Measurements from ENCODE around the gene FAM53A. TPM values are rescaled to one million over a fixed set of nuclear protein-coding genes. Genes with fewer than 3 reads are reported as not detected.

FAM53A gene
- polyA plus RNA-seq, 2 donors, result 1.2 to 1.3 TPM

DNA sequence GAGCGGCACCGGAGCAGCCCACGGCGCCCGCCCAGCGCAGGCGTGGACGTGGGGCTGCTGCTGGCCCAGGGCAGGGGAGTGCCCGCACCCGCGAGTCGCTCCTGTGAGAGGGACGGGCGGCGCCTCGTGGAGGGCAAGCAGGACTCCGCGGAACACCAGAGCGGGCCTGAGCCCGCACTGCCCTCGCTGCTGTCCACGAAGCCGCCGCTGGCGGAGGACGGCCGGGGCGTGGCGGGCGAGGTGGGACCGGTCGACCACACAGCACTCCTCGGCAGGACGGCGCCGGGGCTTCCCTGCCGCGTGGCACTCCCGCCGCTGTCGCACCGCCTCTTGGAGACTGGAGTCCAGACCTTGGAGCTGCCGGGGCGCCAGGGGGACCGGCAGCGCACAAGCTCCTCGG is 29.0 kb downstream of the FAM53A start:
- Histone ChIP-seq H3K9me3 (ENCODE audit: control insufficient read depth in 2 of 2, insufficient read depth in 1 of 2, low read depth in 1 of 2, low read length in 1 of 2) (peaks cover 0 to 8% of the 10 kb centered on the region in 2 donors), H3K4me1 (ENCODE audit: control insufficient read depth in 2 of 2, insufficient read depth in 2 of 2, low read length in 1 of 2) (peaks cover 0 to 6% of the 10 kb centered on the region in 2 donors), H3K27me3 (ENCODE audit: control insufficient read depth in 1 of 2, insufficient read depth in 2 of 2, low read length in 2 of 2) (no peaks in the 10 kb centered on the region), H3K4me3 (ENCODE audit: low read depth in 1 of 2, low read length in 2 of 2) (no peak overlapping the region), H3K27ac (ENCODE audit: low read depth in 2 of 2, low read length in 1 of 2) (no peak overlapping the region), H3K36me3 (ENCODE audit: control insufficient read depth in 2 of 2, insufficient read depth in 2 of 2, low read length in 1 of 2) (peaks cover 0 to 2% of the 10 kb centered on the region in 2 donors)
- WGBS, 2 donors, result 94 to 95% methylated on average over 43 to 47 of the region's 47 CpGs

DNA sequence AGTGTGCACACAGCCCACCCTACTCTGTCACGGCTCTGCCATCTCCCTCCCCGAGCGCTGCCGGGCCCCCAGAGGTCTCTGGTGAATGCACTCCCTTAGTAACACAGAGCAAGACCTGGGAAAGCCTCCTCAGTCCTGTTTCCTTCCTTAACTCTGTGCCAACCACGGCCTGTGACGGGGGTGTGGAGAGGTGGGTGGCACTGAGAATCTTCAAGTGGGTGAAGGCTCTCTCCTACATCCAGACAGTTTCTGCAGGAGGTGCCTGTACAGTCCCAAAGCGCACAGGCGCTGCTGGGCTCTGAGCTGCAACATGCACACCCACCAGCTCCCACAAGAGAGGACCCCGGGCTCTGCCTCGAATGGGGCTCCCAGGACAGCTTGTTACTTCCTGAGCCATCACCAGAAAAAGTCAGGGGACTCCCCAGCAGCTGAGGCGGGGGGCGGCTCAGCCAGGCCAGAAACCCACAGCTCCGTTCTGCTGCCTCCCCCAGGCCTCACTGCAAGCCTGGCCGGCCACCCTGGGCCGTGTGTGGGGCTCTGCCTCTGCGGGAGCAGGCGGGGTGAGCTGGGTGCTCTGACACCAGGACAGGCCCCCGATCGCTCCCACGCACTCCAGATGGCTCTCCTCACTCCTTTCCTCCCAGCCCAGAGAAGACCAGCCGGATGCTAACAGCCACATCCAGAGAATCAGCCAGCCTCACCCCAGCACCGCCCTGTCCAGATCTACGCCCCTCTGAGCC is 29.7 kb downstream of the FAM53A start:
- Histone ChIP-seq H3K36me3 (ENCODE audit: control insufficient read depth in 2 of 2, insufficient read depth in 2 of 2, low read length in 1 of 2) (peaks cover 0 to 2% of the 10 kb centered on the region in 2 donors), H3K27ac (ENCODE audit: low read depth in 2 of 2, low read length in 1 of 2) (no peak overlapping the region), H3K4me3 (ENCODE audit: low read depth in 1 of 2, low read length in 2 of 2) (no peak overlapping the region), H3K9me3 (ENCODE audit: control insufficient read depth in 2 of 2, insufficient read depth in 1 of 2, low read depth in 1 of 2, low read length in 1 of 2) (peaks cover 0 to 9% of the 10 kb centered on the region in 2 donors), H3K27me3 (ENCODE audit: control insufficient read depth in 1 of 2, insufficient read depth in 2 of 2, low read length in 2 of 2) (no peaks in the 10 kb centered on the region), H3K4me1 (ENCODE audit: control insufficient read depth in 2 of 2, insufficient read depth in 2 of 2, low read length in 1 of 2) (peaks cover 0 to 6% of the 10 kb centered on the region in 2 donors)
- 80 to 87% methylated on average over 23 of the region's 23 CpGs for WGBS, 2 donors

DNA sequence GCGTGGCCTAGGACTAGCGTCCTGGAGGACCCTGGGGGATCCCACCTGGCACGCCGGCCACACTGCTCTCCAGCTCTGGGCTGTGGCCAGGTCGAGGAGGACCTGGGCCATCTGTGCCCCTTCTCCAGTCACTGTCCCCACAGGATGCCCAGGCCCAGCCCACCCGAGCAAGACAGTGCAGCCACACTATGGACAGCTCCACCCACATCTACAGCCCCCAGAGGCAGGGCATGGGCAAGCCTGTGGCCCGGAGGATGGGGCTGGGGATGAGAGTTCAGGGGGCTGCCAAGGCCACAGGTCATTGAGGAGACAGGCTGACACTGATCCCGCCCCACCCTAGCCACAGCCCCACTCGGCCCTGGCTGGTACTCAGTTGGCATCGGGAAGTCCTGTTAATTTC is 30.3 kb downstream of the FAM53A start:
- H3K36me3 ChIP-seq (ENCODE audit: control insufficient read depth in 2 of 2, insufficient read depth in 2 of 2, low read length in 1 of 2), result peaks cover 0 to 2% of the 10 kb centered on the region in 2 donors
- H3K4me1 ChIP-seq (ENCODE audit: control insufficient read depth in 2 of 2, insufficient read depth in 2 of 2, low read length in 1 of 2), result peaks cover 0 to 6% of the 10 kb centered on the region in 2 donors
- H3K27me3 ChIP-seq (ENCODE audit: control insufficient read depth in 1 of 2, insufficient read depth in 2 of 2, low read length in 2 of 2), result no peaks in the 10 kb centered on the region
- no peak overlapping the region for H3K4me3 ChIP-seq (ENCODE audit: low read depth in 1 of 2, low read length in 2 of 2)
- H3K27ac ChIP-seq (ENCODE audit: low read depth in 2 of 2, low read length in 1 of 2), result no peak overlapping the region
- WGBS, 2 donors, result 88 to 89% methylated on average over 10 of the region's 10 CpGs
- peaks cover 0 to 9% of the 10 kb centered on the region in 2 donors for H3K9me3 ChIP-seq (ENCODE audit: control insufficient read depth in 2 of 2, insufficient read depth in 1 of 2, low read depth in 1 of 2, low read length in 1 of 2)

DNA sequence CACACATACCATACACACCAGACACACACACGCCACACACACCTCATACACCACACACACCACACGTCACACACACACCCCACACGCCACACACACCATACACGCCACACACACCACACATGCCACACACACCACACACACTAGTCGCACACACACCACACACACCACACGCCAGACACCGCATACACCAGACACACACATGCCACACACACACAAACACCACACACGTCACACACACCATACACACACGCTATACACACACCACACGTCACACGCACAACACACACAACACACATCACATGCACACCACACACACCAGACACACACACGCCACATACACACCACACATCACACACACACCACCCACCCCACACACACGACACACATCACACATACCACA is 32.0 kb downstream of the FAM53A start:
- H3K9me3 ChIP-seq (ENCODE audit: control insufficient read depth in 2 of 2, insufficient read depth in 1 of 2, low read depth in 1 of 2, low read length in 1 of 2), result peaks cover 0 to 9% of the 10 kb centered on the region in 2 donors
- 97 to 99% methylated on average over 13 of the region's 13 CpGs for WGBS, 2 donors
- H3K4me1 ChIP-seq (ENCODE audit: control insufficient read depth in 2 of 2, insufficient read depth in 2 of 2, low read length in 1 of 2), result peaks cover 0 to 6% of the 10 kb centered on the region in 2 donors
- no peaks in the 10 kb centered on the region for H3K27me3 ChIP-seq (ENCODE audit: control insufficient read depth in 1 of 2, insufficient read depth in 2 of 2, low read length in 2 of 2)
- no peak overlapping the region for H3K27ac ChIP-seq (ENCODE audit: low read depth in 2 of 2, low read length in 1 of 2)
- H3K4me3 ChIP-seq (ENCODE audit: low read depth in 1 of 2, low read length in 2 of 2), result no peak overlapping the region
- peaks cover 0 to 2% of the 10 kb centered on the region in 2 donors for H3K36me3 ChIP-seq (ENCODE audit: control insufficient read depth in 2 of 2, insufficient read depth in 2 of 2, low read length in 1 of 2)

DNA sequence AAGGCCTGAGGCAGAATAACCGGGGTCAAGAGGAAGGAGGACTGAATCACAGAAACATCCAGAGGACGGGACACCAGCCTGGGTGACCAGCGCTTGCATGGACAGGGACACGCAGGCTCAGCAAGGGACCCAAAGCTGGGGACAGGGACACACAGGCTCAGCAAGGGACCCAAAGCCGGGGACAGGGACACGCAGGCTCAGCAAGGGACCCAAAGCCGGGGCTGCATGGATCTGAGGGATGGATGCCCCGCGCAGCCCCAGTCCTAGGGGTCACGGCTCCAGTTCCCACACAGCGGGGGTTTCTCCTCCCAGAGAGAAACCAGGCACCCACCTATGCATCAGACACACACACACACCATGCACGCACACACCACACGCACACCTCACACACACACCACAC is 32.5 kb downstream of the FAM53A start:
- H3K9me3 ChIP-seq (ENCODE audit: control insufficient read depth in 2 of 2, insufficient read depth in 1 of 2, low read depth in 1 of 2, low read length in 1 of 2), result peaks cover 0 to 9% of the 10 kb centered on the region in 2 donors
- no peak overlapping the region for H3K27ac ChIP-seq (ENCODE audit: low read depth in 2 of 2, low read length in 1 of 2)
- WGBS, 2 donors, result 97 to 100% methylated on average over 12 to 13 of the region's 13 CpGs

DNA sequence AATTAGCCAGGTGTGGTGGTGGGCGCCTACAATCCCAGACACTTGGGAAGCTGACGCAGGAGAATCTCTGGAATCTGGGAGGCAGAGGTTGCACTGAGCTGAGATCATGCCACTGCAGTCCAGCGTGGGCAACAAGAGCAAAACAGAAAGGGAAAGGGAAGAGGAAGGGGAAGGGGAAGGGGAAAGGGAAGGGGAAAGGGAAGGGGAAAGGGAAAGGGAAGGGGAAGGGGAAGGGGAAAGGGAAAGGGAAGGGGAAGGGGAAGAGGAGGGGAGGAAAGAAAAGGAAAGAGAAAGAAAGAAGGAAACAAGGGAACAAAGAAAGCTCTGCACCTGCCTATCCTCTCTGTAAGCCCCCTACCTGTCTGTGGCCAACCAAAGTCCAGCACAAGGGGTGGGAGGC is 35.2 kb downstream of the FAM53A start:
- Histone ChIP-seq H3K9me3 (ENCODE audit: control insufficient read depth in 2 of 2, insufficient read depth in 1 of 2, low read depth in 1 of 2, low read length in 1 of 2) (peaks cover 0 to 9% of the 10 kb centered on the region in 2 donors), H3K4me1 (ENCODE audit: control insufficient read depth in 2 of 2, insufficient read depth in 2 of 2, low read length in 1 of 2) (peaks cover 0 to 14% of the 10 kb centered on the region in 2 donors), H3K4me3 (ENCODE audit: low read depth in 1 of 2, low read length in 2 of 2) (no peak overlapping the region), H3K27ac (ENCODE audit: low read depth in 2 of 2, low read length in 1 of 2) (no peak overlapping the region), H3K27me3 (ENCODE audit: control insufficient read depth in 1 of 2, insufficient read depth in 2 of 2, low read length in 2 of 2) (no peaks in the 10 kb centered on the region), H3K36me3 (ENCODE audit: control insufficient read depth in 2 of 2, insufficient read depth in 2 of 2, low read length in 1 of 2) (no peaks in the 10 kb centered on the region)
- WGBS, 2 donors, result 84 to 87% methylated on average over 3 of the region's 3 CpGs

More for the DNA sequence above, 32.5 kb downstream of the FAM53A start:
- no peaks in the 10 kb centered on the region for H3K27me3 ChIP-seq (ENCODE audit: control insufficient read depth in 1 of 2, insufficient read depth in 2 of 2, low read length in 2 of 2)
- H3K36me3 ChIP-seq (ENCODE audit: control insufficient read depth in 2 of 2, insufficient read depth in 2 of 2, low read length in 1 of 2), result peaks cover 0 to 2% of the 10 kb centered on the region in 2 donors
- H3K4me1 ChIP-seq (ENCODE audit: control insufficient read depth in 2 of 2, insufficient read depth in 2 of 2, low read length in 1 of 2), result peaks cover 0 to 6% of the 10 kb centered on the region in 2 donors
- no peak overlapping the region for H3K4me3 ChIP-seq (ENCODE audit: low read depth in 1 of 2, low read length in 2 of 2)

DNA sequence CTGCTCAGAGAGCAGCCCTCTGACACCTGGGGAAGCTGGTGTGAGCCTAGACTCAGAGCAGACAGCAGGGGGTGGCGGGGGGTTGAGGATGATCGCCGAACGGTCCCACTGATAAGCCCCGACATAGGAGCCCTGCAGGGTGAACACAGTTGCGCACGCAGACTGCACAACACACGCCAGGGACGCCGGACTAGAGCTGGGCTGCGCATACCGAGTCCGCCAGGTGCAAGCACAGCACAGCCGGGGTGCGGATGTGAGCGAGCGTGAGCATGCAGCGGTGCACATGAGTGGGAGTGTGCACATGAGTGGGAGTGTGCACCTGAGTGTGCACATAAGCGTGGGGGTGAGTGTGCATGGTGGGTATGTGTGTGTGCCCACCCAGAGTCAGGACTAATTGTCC is 36.7 kb downstream of the FAM53A start:
- Histone ChIP-seq H3K9me3 (ENCODE audit: control insufficient read depth in 2 of 2, insufficient read depth in 1 of 2, low read depth in 1 of 2, low read length in 1 of 2) (peaks cover 0 to 4% of the 10 kb centered on the region in 2 donors), H3K27ac (ENCODE audit: low read depth in 2 of 2, low read length in 1 of 2) (no peak overlapping the region), H3K4me1 (ENCODE audit: control insufficient read depth in 2 of 2, insufficient read depth in 2 of 2, low read length in 1 of 2) (peaks cover 0 to 7% of the 10 kb centered on the region in 2 donors), H3K36me3 (ENCODE audit: control insufficient read depth in 2 of 2, insufficient read depth in 2 of 2, low read length in 1 of 2) (no peaks in the 10 kb centered on the region), H3K4me3 (ENCODE audit: low read depth in 1 of 2, low read length in 2 of 2) (no peak overlapping the region), H3K27me3 (ENCODE audit: control insufficient read depth in 1 of 2, insufficient read depth in 2 of 2, low read length in 2 of 2) (no peaks in the 10 kb centered on the region)
- 87 to 89% methylated on average over 19 of the region's 19 CpGs for WGBS, 2 donors

DNA sequence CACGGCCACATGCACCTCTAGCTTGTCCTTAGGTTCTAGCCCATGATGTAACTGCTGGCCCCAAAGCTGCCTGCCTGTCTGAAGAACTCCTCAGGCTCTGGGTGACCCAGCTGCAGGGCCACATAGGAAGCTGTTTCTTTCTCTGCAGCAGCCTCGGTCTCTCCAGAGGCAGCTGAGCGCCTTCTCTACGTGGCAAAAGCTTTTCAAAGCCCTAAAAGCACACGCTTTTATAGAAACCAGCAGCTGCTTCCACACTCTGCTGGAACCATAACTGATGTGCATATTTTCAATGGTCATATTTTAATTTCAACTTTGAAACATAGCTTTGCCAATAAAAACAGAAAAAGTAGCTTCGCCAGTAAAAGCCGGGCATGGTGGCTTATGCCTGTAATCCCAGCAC is 37.4 kb downstream of the FAM53A start:
- Histone ChIP-seq H3K27me3 (ENCODE audit: control insufficient read depth in 1 of 2, insufficient read depth in 2 of 2, low read length in 2 of 2) (no peaks in the 10 kb centered on the region), H3K27ac (ENCODE audit: low read depth in 2 of 2, low read length in 1 of 2) (no peak overlapping the region), H3K4me3 (ENCODE audit: low read depth in 1 of 2, low read length in 2 of 2) (no peak overlapping the region), H3K36me3 (ENCODE audit: control insufficient read depth in 2 of 2, insufficient read depth in 2 of 2, low read length in 1 of 2) (no peaks in the 10 kb centered on the region), H3K9me3 (ENCODE audit: control insufficient read depth in 2 of 2, insufficient read depth in 1 of 2, low read depth in 1 of 2, low read length in 1 of 2) (peaks cover 0 to 3% of the 10 kb centered on the region in 2 donors), H3K4me1 (ENCODE audit: control insufficient read depth in 2 of 2, insufficient read depth in 2 of 2, low read length in 1 of 2) (peaks cover 0 to 7% of the 10 kb centered on the region in 2 donors)
- 77 to 92% methylated on average over 7 of the region's 7 CpGs for WGBS, 2 donors

DNA sequence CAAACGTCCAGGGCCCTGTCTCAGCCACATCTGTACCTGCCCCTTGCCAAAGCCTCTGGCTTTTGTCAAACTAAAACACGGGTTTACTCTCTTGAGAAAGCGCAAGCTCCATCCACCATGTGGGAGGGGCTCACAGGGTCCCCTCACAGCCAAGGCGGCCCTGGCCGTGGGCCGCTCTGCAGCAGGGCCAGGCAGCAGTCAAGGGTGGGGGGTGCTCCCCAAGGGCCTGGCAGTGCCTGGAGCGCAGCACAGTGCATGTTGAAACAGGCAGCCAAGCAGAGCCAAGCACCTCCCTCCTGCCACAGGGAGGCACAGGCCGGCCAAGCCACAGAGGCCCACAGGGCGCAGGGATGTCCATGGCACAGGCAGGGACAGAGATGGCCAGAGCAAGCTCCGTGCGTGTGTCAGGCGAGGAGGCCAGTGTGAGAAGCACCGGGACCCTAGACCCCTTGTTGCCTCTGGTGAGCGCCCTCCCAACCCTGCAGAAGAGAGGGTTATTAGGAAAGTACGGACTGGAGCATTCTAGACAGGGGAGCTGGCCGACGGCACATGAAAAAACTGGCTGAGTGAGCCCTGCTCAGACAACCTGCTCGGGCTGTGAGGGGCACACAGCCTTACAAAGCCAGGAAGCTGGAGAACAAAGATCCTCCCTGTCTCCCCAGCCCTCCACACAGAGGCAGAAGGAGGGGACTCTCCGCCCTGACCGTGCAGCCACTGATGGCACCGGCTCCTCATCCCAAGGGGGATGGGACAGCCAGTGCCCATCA is 39.0 kb downstream of the FAM53A start:
- Histone ChIP-seq H3K27ac (ENCODE audit: low read depth in 2 of 2, low read length in 1 of 2) (no peak overlapping the region), H3K27me3 (ENCODE audit: control insufficient read depth in 1 of 2, insufficient read depth in 2 of 2, low read length in 2 of 2) (no peaks in the 10 kb centered on the region), H3K9me3 (ENCODE audit: control insufficient read depth in 2 of 2, insufficient read depth in 1 of 2, low read depth in 1 of 2, low read length in 1 of 2) (peaks cover 0 to 2% of the 10 kb centered on the region in 2 donors), H3K4me1 (ENCODE audit: control insufficient read depth in 2 of 2, insufficient read depth in 2 of 2, low read length in 1 of 2) (peaks cover 0 to 7% of the 10 kb centered on the region in 2 donors), H3K4me3 (ENCODE audit: low read depth in 1 of 2, low read length in 2 of 2) (no peak overlapping the region), H3K36me3 (ENCODE audit: control insufficient read depth in 2 of 2, insufficient read depth in 2 of 2, low read length in 1 of 2) (no peaks in the 10 kb centered on the region)
- 32 to 58% methylated on average over 21 of the region's 21 CpGs for WGBS, 2 donors

Measured in esophagus (tissue), 2 donors.